ENCODE measurements around the gene MYLIP.

MYLIP gene

GRCh38 chr6:16106991-16107787 lies 21.7 kb upstream of the MYLIP start:
- in situ Hi-C loops (cut with MboI; ENCODE audit: low sequenced_read_pairs), result no loop called here

GRCh38 chr6:16108419-16108818 lies 20.5 kb upstream of the MYLIP start:
- in situ Hi-C loops (cut with MboI; ENCODE audit: low sequenced_read_pairs), result no loop called here

GRCh38 chr6:16108921-16109658 lies 19.8 kb upstream of the MYLIP start:
- in situ Hi-C loops (cut with MboI; ENCODE audit: low sequenced_read_pairs), result no loop called here

GRCh38 chr6:16109659-16110305 lies 19.1 kb upstream of the MYLIP start:
- in situ Hi-C loops (cut with MboI; ENCODE audit: low sequenced_read_pairs), result no loop called here

- in situ Hi-C loops (cut with MboI; ENCODE audit: low sequenced_read_pairs), result no loop called here
Observed at GRCh38 chr6:16118825-16119224, 10.1 kb upstream of the MYLIP start.

DNA sequence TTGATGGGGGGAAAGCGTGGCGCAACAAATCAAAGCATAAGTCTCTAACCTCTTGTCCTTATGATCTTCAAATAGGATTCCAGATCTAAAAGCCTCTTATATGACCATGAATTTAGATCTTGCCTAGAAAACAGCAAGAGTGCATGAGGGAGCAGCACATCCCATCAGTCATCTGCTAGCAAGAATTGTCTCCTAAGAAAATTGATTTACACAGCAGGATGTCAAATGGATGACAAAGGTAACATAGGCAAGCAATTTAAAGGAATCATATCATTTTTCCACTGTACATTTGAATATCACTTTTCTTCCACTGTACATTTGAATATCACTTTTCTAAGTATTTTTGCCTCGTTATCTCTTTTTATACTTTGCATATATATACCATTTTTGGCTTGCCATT lies 7.5 kb upstream of the MYLIP start:
- in situ Hi-C loops (cut with MboI; ENCODE audit: low sequenced_read_pairs), result no loop called here

GRCh38 chr6:16122197-16122596 lies 6.7 kb upstream of the MYLIP start:
- in situ Hi-C loops (cut with MboI; ENCODE audit: low sequenced_read_pairs), result no loop called here

- in situ Hi-C loops (cut with MboI; ENCODE audit: low sequenced_read_pairs), result no loop called here
Observed at GRCh38 chr6:16124198-16125180, 4.4 kb upstream of the MYLIP start.

DNA sequence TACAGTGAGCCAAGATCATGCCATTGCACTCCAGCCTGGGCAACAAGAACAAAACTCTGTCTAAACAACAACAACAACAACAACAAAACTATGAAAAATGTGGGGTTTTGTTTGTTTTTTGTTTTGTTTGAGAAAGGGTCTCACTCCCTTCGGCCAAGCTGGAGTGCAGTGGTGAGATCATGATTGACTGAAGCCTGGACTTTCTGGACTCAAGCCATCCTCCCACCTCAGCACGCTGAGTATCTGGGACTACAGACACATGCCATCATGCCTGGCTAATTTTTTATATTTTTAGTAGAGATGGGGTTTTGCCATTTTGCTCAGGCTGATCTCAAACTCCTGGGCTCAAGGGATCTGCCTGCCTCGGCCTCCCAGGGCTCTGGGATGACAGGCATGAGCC lies 2.8 kb upstream of the MYLIP start:
- in situ Hi-C loops (cut with MboI; ENCODE audit: low sequenced_read_pairs), result no loop called here

DNA sequence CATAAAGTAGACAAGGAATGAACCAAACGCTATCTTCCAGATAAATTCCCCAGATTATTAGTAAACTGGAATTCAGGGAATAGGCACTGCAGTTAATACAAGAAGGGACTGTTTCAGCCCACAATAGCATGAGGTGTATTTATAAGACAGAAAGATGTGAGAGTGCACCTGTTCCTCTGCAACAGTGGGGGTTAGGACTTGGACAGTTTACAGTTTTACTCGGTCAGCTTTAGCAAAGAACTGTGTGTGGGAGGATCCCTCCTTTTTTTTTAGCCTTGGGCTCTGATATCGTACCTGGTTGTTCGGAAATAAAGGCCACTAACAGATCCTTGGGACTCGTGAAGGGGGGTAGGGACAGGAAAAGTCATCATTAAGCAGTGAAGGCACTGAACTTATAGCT lies 2.0 kb upstream of the MYLIP start:
- in situ Hi-C loops (cut with MboI; ENCODE audit: low sequenced_read_pairs), result no loop called here

DNA sequence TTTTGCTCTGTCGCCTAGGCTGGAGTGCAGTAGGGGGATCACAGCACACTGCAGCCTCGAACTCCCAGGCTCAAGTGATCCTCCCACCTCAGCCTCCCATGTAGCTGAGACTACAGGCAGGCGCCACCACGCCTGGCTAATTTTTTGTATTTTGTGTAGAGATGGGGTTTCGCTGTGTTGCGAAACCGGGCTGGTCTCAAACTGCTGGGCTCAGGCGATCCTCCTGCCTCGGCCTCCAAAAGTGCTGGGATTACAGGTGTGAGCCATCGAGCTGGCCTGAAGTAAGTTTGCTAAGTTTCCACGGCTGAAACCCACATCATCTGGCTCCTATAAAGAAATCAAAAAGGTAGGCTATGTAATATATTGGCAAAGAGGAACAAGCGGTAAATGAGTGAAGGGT lies 1.4 kb upstream of the MYLIP start:
- in situ Hi-C loops (cut with MboI; ENCODE audit: low sequenced_read_pairs), result no loop called here

GRCh38 chr6:16129623-16130401 lies 926 bp downstream of the MYLIP start:
- in situ Hi-C loops (cut with MboI; ENCODE audit: low sequenced_read_pairs), result no loop called here

DNA sequence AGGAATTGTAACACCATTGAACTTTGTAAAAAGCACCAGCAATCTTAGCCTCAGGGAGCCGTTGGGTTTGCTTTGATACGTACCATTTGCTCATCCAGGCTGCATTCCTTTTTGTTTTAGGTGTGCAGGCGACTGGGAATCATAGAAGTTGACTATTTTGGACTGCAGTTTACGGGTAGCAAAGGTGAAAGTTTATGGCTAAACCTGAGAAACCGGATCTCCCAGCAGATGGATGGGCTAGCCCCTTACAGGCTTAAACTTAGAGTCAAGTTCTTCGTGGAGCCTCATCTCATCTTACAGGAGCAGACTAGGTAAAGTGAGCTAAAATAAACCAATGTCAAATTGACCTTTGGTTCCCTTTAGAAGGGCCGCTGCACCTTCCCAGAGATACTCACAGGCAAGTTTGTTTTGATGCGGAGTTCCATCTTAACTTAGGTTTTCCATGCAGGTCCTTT lies 1.6 kb downstream of the MYLIP start:
- in situ Hi-C loops (cut with MboI; ENCODE audit: low sequenced_read_pairs), result no loop called here

GRCh38 chr6:16130932-16131387 lies 2.1 kb downstream of the MYLIP start:
- in situ Hi-C loops (cut with MboI; ENCODE audit: low sequenced_read_pairs), result no loop called here

DNA sequence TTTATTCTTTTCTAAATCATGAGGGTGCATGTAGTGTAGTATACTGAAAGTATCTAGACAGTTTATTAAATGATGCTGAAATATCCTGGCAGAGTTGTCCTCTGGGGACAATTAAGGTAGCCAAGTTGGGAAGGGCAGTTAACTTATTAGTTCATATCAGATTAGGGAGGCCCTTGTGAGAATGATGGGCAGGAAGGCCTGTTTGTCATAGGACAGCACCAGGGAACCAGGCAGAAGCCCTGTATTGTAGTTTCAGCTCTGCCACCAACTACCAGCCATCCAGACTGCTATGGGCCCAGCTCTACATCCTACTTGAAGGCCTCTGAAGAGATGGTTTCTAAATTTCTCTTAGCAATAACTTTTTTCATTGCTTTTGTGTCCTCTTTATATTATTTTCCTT lies 4.0 kb downstream of the MYLIP start:
- in situ Hi-C loops (cut with MboI; ENCODE audit: low sequenced_read_pairs), result no loop called here

GRCh38 chr6:16134430-16134829 lies 5.5 kb downstream of the MYLIP start:
- in situ Hi-C loops (cut with MboI; ENCODE audit: low sequenced_read_pairs), result no loop called here

DNA sequence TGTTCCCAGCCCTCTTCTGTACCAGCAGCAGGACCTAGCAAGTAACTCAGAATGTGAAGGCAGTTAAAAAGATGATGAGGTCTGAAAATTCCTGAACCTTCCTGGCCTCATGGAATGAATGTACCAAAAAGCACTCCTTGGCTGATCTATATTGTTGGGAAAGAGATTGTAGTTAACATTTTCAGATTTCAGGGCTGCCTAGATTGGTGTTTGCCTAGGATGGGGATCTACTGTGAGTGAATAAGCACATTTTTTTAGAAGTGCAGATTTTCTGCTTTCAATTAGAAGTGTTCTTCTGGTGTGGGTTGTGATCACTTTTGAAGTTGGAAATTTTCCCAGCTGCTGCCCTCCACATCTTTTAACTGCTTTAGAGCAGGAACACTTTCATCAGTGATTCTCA lies 6.2 kb downstream of the MYLIP start:
- in situ Hi-C loops (cut with MboI; ENCODE audit: low sequenced_read_pairs), result no loop called here

GRCh38 chr6:16136091-16136490 lies 7.2 kb downstream of the MYLIP start:
- in situ Hi-C loops (cut with MboI; ENCODE audit: low sequenced_read_pairs), result no loop called here

DNA sequence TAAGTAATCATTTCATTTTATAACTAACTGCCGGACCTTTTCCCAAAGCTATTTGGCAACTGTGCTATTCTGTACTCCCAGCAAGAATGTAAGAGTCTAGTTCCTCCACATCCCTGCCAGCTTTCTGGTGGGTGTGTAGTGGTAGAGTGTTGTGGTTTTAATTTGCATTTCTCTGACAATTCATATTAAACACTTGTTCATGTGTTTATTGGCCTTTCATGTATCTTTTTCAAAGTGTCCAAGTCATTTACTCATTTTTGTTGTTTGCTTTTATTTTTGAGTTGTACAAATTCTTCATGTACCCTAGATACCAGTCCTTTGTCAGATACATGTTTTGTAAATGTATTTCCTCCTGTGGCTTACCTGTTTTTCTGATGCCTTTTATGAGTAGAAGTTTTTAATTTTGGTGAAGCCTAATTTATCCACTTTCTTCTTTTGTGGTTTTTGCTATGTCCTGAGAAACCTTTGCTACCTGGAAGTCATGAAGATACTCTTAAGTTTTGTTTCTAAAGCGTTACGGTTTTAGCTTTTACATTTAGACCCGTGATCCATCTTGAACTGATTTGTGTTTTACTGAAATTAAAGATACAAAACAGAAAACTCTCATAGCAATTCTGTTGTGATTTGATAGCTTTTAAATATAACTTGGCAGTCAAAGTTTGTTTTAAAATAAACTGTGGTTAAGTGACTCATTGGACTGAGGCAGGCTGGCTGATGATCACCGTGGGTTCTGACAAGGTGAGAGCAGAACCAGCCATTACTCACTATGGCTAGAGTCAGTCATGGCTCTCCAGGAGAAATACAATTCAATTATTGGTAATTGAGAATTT lies 8.0 kb downstream of the MYLIP start:
- in situ Hi-C loops (cut with MboI; ENCODE audit: low sequenced_read_pairs), result no loop called here
